Epithelial cell of proximal tubule (primary cell): ENCODE results near the gene PAQR5. TPM values are rescaled to one million over a fixed set of nuclear protein-coding genes. Genes with fewer than 3 reads are reported as not detected.

Source experiments
- DNase-seq: peaks from one replicate; pipeline ENCODE4 v3.0.0-alpha.2; 2011; ENCODE audit warnings: low read depth
- H3K4me3 ChIP-seq: 2 replicates; pipeline ENCODE4 v1.5.1; 2011; ENCODE audit warnings: low read depth, mild to moderate bottlenecking, low read length
- total RNA-seq: library from RNA; depleted of rRNA; stranded (reverse); fragments of >200 nt; gene quantifications from 2 replicates; pipeline ENCODE4 v1.2.3, GENCODE V29; 2015
- TF ChIP-seq, protein P1 (sequence below): conservative IDR thresholded peaks from 2 replicates; pipeline ENCODE4 v1.5.1; 2012; ENCODE audit warnings: low read depth, mild to moderate bottlenecking, low read length

The PAQR5 gene
- total RNA-seq, 1 donor from 2014 or later: 9.5 TPM

GRCh38 chr15:69385831-69386230 is 87.1 kb downstream of the PAQR5 start:
- DNase-seq: no peak
- no peak overlapping the region for H3K4me3 ChIP-seq
- TF ChIP-seq, protein P1, sequence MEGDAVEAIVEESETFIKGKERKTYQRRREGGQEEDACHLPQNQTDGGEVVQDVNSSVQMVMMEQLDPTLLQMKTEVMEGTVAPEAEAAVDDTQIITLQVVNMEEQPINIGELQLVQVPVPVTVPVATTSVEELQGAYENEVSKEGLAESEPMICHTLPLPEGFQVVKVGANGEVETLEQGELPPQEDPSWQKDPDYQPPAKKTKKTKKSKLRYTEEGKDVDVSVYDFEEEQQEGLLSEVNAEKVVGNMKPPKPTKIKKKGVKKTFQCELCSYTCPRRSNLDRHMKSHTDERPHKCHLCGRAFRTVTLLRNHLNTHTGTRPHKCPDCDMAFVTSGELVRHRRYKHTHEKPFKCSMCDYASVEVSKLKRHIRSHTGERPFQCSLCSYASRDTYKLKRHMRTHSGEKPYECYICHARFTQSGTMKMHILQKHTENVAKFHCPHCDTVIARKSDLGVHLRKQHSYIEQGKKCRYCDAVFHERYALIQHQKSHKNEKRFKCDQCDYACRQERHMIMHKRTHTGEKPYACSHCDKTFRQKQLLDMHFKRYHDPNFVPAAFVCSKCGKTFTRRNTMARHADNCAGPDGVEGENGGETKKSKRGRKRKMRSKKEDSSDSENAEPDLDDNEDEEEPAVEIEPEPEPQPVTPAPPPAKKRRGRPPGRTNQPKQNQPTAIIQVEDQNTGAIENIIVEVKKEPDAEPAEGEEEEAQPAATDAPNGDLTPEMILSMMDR: no peak

DNA sequence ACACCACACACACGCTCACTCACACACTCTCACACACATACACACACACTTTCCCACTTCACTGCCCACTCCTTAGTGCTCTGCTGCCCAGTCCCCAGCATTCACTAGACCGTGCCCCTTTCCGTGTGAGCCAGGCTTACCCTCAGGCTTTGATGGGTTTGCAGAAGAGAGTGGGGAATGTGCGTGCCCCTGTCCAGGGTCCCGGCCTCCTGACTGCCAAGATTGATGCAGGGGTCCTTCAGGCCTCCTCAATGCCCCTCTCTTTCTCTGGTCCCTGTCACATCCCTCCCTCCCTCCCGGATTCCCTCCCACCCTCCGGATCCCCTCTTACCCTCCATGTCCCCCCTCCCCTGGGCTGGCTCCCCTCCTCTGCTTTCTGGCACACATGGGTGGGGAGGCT is 87.6 kb downstream of the PAQR5 start:
- H3K4me3 ChIP-seq: no peak overlapping the region
- TF ChIP-seq, protein P1: no peak
- no peak for DNase-seq

GRCh38 chr15:69388260-69388705 is 89.6 kb downstream of the PAQR5 start:
- DNase-seq: no peak
- no peak overlapping the region for H3K4me3 ChIP-seq
- TF ChIP-seq, protein P1: no peak

DNA sequence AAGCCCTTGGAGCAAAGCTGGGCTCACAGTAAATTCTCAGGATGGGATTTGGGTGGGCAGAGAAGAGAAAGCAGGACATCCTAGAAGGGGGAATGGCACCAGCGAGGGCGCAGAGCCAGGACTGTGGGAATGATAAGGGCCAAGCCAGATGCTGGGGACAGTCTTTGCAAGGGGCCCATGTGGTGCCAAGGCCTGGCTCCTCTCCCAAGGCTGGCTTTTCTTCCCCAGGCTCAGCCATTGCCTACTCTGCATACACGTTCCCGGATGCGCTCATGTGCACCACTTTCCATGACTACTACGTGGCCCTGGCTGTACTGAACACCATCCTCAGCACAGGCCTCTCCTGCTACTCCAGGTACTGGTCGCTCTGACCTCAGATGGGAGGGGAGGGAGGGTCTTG is 90.7 kb downstream of the PAQR5 start:
- DNase-seq: no peak
- TF ChIP-seq, protein P1: no peak
- no peak overlapping the region for H3K4me3 ChIP-seq

GRCh38 chr15:69390575-69390974 is 91.9 kb downstream of the PAQR5 start:
- no peak overlapping the region for H3K4me3 ChIP-seq
- TF ChIP-seq, protein P1: no peak
- peak; percentile 53 for DNase-seq

DNA sequence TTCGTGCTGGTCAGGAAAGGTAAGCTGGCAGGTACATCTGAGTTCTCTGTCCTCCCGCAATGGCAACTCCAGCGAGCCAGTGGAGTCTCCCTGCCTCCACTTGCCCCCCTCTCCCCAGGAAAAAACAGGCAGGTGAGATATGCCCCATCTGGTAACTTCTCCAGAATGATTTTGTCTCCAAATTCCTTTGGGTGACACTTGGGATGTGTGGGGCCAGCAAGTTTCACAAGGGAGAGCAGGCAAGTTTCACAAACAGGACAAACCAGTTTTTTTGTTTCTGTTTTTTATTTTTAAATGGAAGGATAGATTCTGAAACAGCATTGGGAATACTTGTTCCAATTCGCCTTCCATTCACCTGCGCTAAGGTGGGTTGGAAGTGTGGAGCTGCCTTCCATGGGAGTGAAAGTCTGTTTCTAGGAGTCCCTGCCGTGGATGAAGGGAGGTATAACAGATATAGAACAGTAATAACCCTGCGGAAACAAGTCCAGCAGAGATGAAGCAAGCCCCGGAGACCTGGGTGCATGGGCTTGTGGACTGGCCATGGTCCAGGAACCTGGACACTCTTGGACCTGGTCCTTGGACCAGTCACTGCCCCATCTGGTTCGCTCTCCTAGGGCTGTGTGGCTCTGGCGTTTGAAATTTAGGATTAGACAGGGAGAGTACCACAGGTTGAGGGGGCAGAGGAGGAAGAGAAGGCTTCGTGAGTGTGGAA is 92.5 kb downstream of the PAQR5 start:
- TF ChIP-seq, protein P1: no peak
- no peak overlapping the region for H3K4me3 ChIP-seq
- DNase-seq: no peak

DNA sequence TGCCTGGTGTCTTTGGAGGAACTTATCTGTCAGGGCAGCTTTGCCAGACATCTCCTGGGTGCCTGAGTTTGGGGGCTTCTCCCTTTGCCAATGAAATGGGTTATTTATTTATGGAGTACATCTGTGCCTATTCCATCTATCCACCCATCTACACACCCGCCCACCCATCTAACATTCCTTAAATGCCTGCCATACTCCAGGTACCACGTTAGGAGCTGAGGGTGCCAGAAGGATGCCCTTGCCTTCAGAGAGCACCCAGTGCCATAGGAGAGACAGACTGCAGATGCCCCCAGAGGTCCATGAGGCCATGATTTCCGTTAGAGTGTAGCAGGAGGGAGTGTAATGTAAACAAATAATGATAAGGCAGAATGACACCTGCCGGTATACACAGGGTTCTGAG is 93.6 kb downstream of the PAQR5 start:
- H3K4me3 ChIP-seq: no peak overlapping the region
- DNase-seq: no peak
- TF ChIP-seq, protein P1: no peak
